T-helper 22 cell (primary cell): ENCODE data around the gene LAIR1.
"Not testable (repeated sequence)": the region's sequence is repeated elsewhere in the genome, so short reads cannot be mapped to it uniquely, and the experiment has no call there.

Experiments used
- DNase-seq: peaks from one replicate; pipeline ENCODE4 v3.0.0-alpha.2; 2020; ENCODE audit warnings: low read depth

Gene LAIR1

DNA sequence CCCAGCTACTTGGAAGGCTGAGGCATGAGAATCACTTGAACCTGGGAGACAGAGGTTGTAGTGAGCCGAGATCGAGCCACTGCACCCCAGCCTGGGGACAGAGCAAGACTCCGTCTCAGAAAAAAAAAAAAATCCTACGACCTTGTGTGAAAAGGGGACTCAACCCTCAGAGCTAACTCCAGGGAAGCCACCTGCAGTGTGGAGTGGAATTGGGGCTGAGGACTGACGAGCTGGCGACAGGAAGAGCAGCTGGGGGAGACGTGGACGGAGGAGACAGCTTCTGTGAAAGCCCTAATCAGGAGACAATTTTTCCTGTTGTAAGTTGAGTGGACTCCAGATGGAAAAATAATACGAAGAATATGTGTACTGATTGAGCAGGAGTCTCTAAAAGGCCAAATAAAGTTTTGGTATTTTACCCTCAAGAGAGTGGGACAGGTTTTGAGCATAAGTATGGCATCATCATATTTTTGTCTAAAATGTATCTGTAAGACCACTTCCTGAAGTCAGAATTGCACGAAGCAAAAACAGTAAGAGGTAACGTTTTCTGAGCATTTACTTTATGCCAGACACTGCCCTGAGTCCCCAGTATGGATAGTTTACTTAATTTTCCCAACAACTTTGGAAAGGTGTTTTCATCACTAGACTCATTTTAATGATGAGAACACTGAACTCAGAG, 12.0 kb upstream of the LAIR1 start:
- no peak for DNase-seq

DNA sequence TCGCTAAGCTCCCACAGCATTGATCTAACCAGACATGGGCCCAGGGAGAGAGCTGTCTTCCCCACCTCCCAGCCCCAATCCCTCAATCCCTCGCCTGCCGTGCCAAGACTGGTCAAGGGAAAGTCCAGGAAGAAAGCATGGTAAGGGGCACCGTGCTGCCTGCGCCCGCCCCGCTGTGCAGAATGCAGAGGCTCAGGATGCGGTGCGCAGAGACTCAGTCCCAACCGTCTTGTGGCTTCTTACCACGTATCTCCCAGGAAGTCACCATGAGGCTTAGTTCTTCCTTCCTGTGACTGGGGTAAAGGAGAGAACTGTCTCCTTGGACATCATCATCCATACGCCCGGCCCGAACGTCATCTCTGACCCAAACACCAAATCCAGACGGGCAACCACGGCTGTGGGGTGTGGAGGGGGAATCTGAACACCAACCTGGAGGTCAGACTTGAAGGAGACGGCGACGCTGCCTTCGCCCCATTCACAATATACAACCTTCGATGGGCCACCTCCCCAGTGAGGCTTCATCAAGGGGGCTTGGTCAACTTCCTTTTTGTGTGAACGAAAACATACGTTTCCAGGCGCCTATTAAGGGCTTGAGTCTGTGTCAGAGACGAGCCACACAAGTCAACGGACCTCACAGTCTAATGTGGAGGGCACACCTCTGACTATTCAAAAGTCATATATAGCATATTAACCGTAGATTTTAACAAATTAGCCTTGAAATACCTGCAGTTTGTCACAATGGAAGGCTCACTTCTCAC, 10.6 kb upstream of the LAIR1 start:
- not testable (repeated sequence) for DNase-seq

DNA sequence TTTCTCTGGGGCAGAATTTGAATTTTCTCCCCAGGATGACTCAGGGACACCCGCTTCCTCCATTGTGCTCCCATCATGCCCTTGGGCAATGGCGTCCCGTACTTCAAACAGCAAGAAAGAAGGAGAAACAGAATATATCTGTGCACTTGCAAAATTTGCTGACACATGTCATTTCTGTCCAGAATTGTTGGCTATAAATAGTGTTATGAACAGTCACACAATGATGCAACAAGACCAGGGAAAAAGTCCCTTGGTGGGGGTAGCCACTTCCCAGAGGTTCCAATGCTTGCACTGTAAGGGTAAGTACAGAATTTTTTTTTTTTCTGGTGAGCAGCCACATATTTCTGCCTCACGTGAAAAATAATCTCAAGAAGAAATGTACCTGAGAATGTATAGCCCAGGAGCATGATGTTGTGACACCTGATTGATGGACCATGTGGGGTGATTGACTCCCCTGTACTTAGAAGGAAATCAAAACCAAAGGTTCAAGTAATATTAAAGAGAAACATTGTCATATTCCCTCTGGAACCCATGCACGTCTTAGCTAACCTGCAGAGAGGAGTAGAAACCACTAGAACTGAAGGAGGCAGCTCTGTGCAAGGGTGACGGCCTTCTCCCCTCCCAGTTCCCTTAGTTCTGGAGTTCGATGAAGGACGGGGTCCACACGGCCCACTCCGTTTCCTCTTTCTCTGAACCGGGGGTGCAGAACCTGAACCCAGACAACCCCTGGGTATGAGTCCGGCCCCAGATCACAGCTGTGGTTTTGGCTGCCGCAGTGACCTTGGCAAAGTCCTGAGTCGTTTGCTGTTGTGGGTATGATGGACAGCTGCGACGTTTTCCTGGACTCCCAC, 9.3 kb upstream of the LAIR1 start:
- no peak for DNase-seq

DNA sequence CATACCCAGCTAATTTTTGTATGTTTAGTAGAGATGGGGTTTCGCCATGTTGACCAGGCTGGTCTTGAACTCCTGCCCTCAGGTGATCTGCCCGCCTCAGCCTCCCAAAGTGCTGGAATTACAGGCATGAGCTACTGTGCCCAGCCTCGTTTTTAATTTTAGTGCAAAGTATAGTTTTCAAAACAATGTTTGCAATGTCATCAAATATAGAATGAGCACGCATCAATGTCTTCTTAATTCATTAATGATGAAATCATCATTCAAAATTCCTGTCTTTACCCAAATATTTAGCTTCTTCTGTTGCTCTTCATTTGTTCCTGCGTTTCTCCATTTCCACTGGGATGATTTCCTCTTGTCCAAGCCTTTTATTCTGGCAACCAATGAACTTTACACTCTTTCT, 6.7 kb upstream of the LAIR1 start:
- not testable (repeated sequence) for DNase-seq

DNA sequence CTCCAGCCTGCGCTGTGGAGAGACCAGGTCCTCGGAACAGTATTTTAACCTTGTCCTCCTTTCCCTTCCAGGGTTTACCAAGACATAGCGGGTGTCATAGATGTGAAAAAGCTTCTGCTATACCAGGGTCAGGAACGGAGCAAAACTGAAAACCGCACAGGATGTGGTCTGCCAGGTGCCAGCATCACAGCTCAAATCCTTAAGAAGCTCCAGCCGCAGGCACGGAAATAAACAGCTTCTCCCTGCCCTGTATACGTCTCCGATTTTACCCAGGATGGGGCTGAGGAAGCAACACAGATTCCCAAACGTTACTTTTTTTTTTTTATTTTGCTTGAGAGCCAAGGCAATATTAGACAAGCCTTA, 5.7 kb upstream of the LAIR1 start:
- DNase-seq: peak; percentile 54

DNA sequence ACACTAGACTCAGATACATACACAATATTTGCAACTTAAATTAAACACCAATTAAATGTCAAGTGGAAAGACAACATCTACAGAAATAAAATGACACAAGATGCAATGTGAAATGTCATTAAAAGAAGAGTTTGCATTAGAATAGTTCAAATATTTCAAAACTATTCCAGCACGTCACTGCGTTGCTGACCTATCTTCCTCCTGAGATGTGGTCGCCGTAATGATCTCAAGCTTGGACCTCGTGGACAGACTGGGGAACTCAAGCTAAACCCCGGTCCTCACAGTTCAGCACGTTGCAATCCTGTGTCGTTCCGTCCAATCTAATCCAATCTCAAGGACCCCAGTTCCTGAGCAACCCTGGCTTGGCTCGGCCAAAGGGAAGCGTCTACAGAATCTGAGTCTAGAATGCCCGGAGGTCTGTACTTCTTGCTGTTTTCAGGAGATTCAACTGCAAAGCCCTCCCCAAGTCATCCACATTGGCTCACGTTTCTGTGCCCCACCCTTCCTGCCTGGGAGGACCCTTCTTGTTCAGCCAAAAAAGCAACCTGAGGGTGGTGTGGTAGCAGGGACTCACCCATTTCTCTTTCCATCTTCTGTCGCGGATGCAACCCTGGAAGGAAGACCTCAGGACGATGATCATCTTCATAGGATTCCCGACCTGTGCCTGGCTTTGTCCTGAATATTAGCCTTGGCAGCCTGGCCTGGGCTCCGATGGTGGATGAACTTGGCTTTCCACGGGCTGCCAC, 5.1 kb upstream of the LAIR1 start:
- DNase-seq: not testable (repeated sequence)

DNA sequence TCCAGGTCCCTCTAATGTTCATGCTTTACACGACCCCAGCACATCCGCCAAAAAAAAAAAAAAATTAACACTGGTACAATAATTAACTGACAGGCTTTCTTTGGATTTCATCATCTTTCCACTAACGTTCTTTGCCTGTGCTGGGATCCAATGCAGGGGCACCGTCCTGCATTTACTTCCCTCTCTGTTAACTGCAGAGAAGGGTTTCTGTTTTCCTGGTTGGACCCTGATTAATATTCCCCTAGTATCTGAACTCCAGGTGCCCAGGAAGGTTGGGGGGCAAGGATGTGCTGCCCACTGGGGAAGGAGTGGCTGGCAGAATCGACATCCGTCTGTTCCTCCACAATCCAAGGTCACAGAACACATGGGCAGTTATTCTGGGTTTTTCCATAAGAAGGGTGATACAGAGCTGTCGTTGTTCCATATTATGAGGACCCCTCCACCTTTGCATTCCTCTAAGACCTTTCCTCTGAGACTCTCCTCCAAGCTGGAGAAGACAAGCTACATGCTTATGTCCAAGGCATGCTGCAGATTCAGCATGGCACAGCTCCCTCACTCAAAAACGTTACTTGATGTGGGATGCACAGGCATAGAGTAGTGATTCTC, 4.5 kb upstream of the LAIR1 start:
- DNase-seq: no peak

DNA sequence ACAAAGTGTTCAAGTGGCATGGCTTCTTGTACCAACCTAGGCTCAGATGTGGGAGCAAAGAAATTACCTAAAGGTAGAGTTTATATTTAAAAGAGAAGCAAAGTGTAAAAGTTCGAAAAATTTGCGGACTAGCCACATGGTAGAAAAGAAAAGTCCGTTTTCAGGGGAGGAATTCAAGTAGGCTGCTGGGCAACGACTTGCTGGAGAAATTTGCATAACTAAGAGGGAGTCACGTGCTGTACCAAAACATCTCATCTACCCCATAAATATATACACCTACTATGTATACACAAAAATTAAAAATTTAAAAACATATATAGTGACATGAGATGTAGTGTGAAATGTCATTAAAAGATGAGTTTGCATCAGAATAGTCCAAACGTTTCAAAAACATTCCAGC, 2.1 kb upstream of the LAIR1 start:
- no peak for DNase-seq

DNA sequence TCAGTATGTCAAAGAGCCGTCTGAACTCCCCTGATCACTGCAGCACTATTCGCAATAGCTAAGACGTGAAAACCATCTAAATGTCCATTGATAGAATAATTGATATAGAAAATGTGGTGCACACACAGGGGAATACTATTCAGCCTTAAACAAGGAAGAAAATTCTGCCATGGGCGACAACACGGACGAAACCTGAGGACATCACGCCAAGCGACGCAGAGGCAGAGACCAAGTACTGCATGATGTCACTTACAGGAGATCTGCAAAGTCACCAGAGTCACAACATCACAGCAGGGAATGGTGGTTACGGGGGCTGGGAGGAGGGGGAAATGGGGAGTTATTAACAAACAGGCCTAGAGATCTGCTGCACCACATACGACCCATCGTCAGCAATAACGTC, 1.1 kb upstream of the LAIR1 start:
- DNase-seq: not testable (repeated sequence)

DNA sequence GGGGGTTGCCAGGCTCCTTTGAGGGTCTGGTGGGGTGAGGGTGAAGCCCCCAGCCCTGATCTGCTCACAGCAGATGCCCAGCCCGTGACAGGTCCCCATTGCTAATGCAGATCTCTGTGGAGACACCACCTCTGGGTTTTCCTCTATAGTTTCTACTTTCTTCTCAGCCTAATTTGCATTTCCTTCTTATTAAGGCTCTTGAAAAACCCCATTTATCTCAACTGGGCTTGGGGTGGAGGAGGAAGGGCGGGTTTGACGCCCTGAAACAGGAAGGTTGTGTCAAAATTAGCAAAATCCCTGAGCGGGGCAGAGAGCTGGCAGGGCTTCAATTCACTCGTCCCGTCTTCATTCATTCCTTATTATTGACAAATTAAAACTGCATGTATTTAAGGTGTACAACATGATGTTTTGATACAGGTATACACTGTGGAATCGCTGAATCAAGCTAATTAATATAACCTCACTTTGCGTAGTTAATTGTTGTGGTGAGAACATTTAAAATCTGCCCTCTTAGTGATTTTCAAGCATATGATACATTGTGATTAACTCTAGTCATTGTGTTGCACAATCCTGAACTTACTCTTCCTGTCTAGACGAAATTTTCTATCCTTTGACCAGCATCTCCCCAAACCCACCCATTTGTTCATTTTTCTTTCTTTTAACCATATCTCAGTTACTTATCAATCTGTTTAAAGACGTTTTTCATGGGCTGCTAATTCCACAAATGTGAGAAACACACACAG, 2.9 kb downstream of the LAIR1 start:
- not testable (repeated sequence) for DNase-seq

DNA sequence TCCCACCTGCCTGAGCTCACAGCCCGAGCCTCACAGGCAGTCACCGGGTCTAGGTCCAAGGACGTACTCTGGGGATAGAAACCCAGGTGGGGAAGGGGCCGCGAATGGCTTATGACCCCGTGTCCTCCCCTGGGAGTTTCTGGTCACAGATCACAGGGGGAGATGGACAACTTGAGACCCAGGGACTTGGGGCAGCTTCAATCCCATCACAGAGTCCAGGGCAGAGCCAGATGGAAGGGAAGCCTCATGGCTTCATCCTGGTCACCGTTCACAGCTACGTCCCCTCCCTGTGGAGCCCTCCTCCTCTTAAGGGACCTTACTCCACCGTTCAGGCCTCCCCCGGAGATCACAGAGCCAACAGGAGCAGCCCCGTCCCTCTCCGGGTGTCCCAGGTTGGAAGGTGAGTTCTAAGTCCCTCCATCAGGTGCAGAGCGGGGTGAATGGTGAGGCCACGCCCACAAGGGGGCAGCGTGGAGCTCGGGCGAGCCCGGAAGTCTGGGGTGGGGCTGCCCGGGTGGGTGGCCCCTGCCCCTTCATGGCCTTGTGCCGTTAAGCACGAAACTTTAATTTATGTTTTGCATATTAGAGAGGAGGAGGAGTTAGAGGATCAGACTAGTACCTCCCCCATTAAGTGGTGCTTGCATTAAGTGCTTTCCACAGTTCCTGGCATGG, 5.4 kb downstream of the LAIR1 start:
- DNase-seq: peak; percentile 44

DNA sequence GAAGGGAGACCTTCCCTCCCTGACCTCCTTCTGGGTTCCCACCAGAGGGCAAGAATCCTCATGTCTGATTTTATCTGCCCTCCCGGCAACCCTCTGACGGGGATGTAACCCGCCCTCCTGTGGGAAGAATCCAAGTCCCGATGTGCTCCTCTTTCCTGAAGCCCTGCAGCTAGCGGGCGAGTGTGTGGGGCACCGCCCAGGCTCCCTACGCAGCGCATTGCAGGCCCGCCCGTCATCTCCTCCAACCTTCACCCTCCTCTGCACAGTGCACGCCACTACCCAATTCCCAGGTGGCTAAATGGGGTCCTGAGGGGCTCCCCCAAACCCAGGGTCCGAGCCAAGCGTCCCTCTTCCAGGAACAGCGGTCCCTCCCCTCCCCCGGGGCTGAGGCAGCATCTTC, 7.3 kb downstream of the LAIR1 start:
- DNase-seq: no peak

DNA sequence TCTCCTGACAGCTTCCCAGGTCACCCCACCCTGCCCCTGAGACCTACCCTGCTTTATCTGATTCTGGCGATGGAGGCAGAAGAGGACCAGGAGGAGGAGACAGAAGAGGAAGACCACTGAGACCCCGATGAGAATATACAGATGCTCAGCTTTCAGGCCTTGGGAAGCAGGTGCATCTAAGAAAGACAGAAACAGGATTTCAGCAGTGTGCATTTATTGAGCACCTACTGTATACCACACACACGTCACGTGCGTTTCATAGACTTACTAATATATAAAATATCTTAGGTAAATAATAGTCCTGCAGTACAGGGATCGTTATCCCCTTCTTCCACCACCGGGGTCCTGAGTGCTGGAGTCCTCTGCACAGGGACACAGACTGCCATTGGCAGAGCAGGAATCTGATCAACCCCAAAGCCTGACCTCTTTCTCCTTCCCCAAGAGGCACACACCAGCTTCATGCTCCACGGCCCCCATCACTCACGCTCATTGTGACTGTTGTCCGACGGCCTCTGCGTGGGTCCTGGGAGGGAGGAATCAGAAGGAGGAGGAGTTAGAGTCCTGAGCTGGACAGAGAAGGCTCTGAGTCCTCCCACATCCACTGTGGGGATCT, 8.2 kb downstream of the LAIR1 start:
- DNase-seq: no peak

DNA sequence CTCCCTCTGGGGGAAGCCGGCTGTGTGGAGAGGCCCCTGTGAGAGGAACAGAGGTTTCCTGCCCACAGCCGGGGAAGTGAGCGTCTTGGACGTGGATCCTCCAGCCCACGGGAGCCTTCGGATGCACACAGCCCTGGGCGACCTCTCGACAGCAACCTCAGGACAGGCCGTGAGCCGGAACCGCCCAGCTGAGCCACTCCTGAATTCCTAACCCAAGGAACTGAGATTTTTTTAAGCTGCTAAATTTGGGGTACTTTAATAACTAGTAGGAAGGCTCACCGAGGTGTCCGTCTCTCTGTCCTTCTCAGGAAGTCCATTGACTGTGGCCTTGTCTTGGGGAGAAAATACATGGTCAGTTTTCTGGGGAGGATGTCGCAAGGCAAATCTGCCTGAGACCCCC, 9.1 kb downstream of the LAIR1 start:
- no peak for DNase-seq

DNA sequence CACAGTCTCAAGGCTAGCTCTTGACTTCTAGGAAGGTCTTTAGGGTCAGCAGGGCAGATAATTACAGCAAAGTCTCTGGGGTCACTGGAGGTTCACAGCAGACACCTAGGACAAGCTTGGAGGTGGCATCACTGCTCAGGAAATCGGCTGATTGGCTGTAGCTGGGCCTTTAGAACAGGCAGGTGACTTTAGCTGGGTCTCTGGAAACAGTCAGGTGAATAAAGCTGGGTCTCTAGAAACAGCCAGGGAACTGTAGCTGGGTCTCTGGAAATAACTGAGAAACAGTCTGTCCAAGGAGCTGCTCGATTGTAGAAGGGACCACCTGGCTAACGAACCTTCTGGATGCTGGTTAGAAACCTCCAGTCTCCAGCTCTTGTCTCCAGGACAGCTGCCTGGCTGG, 10.0 kb downstream of the LAIR1 start:
- DNase-seq: no peak

DNA sequence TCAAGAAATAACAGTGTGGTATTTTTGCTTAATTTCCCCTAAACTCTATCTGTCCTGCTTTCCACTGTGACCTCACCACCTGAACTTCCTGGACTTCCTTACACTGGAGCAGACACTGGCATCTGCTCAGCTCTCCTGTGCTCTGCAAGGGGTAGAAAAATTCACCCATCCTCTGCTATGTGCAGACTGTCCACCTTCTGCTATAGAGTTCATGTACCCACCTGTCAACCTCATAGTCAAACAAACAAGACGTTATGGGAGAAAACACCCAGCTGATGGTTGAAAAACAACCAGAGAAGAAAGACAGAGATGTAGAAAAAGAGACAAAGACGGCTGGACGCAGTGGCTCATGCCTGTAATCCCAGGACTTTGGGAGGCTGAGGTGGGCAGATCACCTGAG, 12.2 kb downstream of the LAIR1 start:
- no peak for DNase-seq

DNA sequence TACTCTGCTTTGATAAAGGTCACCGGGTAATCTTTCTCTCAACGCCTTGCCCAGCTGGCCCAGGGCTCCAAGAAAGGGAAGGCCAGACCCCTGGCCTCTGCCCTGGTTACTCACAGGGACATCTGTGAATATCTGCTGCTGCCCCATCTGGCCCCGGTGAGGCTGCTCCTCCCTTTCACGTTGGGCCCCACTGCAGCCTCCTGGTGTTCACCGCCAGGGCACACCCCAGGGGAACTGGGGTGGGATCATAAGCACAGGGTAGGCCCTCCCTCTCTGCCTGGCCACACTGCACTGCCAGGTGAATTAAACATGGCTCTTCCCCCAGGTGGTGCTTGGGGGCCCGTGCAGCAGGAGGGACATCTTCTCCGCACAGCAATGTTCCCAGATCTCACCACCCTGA, 12.7 kb downstream of the LAIR1 start:
- no peak for DNase-seq

DNA sequence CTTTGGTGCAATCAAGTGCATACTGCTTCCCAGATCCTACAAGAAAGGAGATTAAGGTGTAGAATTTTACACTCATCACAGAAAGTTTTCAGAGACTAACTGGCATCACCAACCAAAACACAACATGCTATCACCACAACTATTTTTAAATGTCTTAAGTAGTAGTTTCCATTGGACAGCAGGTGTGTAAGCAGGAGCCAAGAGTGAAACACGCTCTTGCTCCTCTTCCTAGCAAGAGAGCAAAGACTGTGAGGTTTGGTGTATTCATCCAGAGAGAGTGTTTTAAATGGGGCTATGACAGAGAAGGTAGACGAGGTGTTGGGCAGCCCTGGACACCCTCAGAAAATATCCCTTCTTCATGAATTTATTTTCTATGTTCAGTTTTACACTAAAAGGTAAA, 13.3 kb downstream of the LAIR1 start:
- no peak for DNase-seq

DNA sequence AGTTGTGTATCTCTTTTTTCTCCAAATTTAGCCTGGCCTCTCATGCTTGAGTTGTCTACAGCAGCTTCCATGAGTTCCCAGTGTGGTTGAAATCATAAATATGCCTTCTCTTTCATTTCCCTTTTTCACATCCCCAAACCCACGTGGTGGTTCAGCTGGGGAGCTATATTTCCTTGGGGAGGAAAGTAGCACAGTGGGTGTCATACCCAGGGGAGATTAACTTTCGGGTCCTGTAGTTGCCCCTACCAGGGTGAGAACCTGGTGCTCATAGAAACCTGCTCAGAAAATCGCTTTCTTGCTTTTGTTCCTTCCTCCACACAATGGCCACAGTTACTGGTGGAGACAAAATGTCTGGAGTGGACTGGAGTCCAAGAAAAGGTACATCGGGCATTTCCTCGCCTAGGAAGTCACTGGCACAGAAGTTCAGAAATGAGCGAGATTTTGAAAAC, 18.8 kb downstream of the LAIR1 start:
- no peak for DNase-seq

DNA sequence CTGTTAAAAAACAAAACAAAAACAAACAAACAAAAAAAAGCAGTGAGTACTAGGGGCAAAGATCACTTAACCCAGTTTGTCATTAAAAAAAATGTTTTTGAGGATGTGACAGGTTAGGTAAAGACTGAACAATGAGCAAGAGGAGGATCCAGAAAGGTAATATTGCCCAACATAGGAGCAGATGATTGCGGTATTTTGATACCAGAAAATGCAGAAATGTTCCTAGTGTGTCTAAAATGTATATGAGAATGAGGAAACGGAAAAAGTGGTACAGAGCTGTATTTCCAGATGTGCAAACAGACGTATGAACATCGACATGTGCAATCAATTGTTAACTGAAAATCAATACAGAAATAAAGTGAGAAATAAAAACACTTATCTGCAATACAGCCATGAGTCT, 20.9 kb downstream of the LAIR1 start:
- no peak for DNase-seq
